Hematopoietic multipotent progenitor cell treated with erythropoietin and hydrocortisone succinate and interleukin-3 and kit ligand, for 6 days (in vitro differentiated cells): Measurements from ENCODE around the gene ZNF552.
"Not testable (repeated sequence)": the region's sequence is repeated elsewhere in the genome, so short reads cannot be mapped to it uniquely, and the experiment has no call there.

ENCODE experiments used
- DNase-seq: peaks from one replicate; pipeline ENCODE4 v3.0.0-alpha.2; 2015

The ZNF552 gene

GRCh38 chr19:57814505-57815246 is at the start of gene ZNF552:
Gene ZNF552, minus strand, starts transcription at chr19:57814913. Its CDS starts 170 bp downstream, at chr19:57814743.
- DNase-seq: peak; percentile 96

DNA sequence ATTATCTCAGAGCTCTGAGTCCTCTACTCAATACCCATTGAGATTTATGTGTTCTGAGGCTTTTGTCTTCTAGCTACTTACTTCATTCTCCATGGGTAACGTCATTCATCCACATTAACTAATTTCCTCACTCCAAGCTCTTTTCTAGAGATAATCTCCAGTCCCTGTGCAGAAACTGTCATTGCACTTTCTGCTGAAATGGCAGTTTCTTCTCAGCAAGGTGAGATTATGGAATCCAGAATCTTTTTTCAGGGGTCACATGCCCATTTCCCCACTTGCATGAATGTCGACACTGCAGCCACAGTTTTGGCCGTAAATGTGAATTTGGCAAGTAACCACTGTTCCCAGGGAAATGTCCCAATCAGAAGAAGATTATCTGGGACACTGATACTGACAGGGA is 47.6 kb upstream of the ZNF552 start:
- DNase-seq: not testable (repeated sequence)

GRCh38 chr19:57854117-57854516 is 39.4 kb upstream of the ZNF552 start:
- not testable (repeated sequence) for DNase-seq

DNA sequence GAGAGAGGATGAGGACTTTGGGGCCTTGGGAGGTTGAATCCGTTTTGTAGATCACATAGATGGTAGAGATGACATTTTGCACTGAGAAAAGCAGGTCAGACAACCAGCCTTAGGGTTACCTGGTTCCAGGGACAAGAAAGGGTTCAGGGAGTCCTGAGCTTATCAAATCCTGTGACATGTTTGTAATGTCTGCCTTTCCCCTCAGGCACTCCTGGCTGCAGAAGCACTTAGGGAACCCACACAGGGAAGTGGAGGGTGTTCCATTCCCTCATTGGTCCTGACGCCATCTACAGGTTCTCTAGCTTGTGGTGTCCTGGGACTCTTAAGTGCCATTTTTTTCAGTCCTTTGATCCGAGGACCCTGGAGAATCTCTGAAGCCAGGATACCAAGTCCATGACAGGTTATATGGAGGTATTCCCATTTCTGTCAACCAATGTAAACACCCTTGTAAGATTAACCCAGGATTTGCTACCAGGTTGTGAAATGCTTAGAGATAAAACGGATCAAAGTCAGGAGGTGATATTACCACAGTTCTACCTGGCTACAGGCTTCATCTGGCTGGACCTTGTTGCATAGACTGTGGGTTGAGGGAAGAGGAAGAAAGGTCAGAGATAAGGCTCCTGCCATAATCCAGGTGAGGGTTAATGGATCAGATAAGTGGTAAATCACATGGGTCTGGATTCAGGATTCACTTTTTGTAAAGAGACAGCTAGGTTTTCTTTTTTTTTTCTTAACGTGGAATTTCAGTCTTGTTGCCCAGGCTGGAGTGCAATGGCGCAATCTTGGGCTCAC is 37.3 kb upstream of the ZNF552 start:
- not testable (repeated sequence) for DNase-seq

- peak; percentile 77 for DNase-seq
Measured at GRCh38 chr19:57850553-57851017, 35.9 kb upstream of the ZNF552 start.

DNA sequence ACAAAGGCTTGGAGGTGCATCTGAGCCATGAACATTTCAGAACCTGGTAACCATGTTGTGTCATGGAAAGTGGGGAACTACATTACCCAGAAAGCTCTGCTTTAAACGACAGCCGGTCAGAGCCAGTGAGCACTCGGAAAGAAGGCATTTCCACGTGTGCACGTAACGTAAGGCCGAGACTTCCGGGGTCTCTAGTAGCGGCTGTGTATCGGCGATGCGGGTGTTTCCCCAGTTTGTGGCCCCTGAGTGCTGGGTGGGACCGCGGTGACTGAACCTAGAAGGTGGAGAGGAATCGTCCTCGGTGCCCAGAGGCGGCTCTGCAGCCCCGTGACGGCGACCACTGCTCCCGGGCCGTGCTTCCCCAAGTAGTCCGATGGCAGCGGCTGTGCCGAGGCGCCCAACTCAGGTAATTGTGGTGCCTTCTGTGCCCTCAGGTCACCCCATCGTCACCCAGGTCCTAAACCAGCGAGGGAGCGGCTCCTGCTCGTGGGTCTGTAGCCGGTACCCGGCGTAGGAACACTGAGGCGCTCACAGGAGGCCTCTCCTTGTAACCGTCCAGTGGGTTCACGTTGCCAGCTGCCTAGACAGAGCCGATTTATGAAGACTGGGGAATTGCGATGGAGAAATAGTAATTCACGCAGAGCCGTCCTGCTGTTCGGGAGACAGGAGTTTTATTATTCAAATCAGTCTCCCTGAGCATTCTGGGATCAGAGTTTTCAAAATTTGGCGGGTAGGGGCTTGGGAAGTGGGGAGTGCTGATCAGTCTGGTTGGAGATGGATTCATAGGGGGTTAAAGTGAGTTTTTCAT is 35.2 kb upstream of the ZNF552 start, which contains the start of gene ZNF587:
Gene ZNF587, plus strand, starts transcription at position 194 of the 808 bp plus-strand sequence. Its CDS starts 180 bp downstream, at position 374.
- peak; percentile 94 for DNase-seq

- DNase-seq: not testable (repeated sequence)
Measured at GRCh38 chr19:57849162-57849665, 34.5 kb upstream of the ZNF552 start.

DNA sequence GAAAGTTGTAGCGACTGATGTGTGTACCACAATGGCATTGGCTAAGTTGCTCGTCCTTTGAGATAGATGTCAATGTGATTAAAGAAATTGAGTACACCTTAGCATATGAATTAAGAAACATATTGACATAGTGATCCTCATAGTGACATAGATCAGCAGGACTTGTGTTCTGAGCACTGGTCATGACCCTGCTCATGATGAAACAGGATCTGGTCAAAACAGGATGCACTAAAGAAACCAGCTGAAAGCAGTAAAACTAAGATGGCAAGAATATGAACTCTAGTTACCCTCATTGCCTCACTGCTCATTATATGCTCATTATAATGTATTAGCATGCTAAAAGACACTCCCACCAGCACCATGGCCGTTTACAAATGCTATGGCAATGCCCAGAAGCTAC is 32.5 kb upstream of the ZNF552 start:
- not testable (repeated sequence) for DNase-seq

DNA sequence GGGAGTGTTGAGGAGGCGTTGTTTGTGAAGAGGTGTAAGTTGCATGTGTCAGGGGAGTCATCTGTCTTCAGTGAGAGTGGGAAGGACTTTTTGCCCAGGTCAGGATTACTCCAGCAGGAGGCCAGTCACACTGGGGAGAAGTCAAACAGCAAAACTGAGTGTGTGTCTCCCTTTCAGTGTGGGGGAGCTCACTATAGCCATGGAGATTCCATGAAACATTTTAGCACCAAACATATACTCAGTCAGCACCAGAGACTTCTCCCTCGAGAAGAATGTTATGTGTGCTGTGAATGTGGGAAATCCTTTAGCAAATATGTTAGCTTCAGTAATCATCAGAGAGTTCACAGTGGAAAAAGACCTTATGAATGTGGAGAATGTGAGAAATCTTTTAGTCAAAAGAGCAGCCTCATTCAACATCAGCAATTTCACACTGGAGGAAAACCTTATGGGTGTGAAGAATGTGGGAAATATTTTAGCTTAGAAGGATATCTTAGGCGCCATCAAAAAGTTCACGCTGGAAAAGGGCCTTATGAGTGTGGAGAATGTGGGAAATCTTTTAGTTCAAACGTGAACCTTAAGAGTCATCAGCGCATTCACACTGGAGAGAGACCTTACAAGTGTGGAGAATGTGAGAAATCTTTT is 26.5 kb upstream of the ZNF552 start:
- no peak for DNase-seq

GRCh38 chr19:57838622-57839191 is 24.0 kb upstream of the ZNF552 start:
- not testable (repeated sequence) for DNase-seq

DNA sequence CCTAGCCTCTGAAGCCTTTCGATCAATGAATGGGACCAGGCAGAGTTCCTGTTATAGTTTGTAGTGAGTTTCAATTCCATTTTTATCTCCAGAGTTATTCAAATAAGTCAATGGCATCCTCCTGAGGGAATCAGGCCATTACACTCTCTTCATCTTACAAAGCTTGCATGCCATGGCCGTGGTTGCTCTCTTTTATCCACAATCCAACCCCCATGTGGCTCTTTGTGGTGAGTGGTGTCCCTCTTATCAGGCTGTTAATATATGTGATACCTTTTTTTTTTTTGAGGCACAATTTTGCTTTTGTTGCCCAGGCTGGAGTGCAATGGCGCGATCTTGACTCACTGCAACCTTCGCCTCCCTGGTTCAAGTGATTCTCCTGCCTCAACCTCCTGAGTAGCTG is 22.3 kb upstream of the ZNF552 start:
- peak; percentile 33 for DNase-seq

- peak; percentile 64 for DNase-seq
Measured at GRCh38 chr19:57830071-57830602, 15.4 kb upstream of the ZNF552 start, which contains the start of gene ZNF587B. Gene ZNF587B, plus strand, starts transcription at chr19:57830299. Its CDS starts 230 bp downstream, at chr19:57830529.

DNA sequence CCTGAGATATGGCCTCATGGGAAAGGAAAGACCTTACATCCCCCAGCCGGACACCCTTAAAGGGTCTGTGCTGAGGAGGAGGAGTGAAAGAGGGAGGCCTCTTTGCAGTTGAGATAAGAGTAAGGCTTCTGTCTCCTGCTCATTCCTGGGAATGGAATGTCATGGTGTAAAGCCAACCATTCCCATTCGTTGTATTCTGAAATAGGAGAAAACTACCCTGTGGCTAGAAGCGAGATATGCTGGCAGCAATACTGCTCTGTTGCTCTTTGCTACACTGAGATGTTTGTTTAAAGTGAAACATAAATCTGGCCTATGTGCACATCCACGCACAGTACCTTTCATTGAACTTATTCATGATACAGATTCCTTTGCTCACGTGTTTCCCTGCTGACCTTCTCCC is 14.6 kb upstream of the ZNF552 start:
- DNase-seq: no peak

DNA sequence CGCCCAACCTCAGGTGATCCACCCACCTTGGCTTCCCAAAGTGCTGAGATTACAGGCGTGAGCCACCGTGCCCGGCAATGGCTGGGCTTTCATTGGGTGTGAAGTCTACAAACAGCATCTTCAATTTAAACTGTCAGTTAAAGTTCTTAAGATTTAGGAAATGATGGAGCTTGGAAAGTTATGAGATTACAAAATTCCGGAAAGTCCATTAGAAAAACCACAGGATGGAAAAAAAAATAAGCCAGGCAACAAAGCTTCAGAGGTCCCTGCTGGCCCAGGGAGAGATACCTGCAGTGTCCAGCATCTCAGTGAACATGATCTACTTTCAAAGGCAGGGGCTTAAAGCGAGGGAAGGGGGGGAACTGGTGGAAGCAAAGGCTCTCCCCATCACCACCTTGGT is 10.8 kb upstream of the ZNF552 start:
- no peak for DNase-seq

DNA sequence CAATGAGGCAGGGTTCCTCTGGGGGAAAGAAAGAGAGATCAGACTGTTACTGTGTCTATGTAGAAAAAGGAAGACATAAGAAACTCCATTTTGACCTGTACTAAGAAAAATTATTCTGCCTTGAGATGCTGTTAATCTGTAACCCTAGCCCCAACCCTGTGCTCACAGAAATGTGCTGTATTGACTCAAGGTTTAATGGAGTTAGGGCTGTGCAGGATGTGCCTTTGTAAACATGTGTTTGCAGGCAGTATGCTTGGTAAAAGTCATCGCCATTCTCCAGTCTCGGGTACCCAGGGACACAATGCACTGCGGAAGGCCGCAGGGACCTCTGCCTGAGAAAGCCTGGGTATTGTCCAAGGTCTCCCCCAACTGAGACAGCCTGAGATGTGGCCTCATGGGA is 8.9 kb upstream of the ZNF552 start:
- DNase-seq: not testable (repeated sequence)

- not testable (repeated sequence) for DNase-seq
Measured at GRCh38 chr19:57823155-57823554, 8.4 kb upstream of the ZNF552 start.

- DNase-seq: not testable (repeated sequence)
Measured at GRCh38 chr19:57821501-57821900, 6.8 kb upstream of the ZNF552 start.

GRCh38 chr19:57821095-57821494 is 6.4 kb upstream of the ZNF552 start:
- DNase-seq: not testable (repeated sequence)

DNA sequence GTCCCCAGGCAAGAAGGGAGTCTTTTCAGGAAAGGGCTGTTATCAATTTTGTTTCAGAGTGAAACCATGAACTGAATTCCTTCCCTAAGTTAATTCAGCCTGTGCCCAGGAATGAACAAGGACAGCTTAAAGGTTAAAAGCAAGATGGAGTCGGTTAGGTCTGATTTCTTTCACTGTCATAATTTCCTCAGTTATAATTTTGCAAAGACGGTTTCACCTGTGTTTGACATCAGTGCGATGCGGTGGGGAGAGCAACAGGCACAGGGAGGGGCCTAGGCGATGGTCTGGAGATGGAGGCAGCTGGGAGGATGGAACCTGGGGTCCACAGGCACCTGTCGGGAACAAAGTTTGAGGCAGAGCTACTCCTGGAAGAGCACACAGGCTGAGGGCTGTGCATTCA is 5.9 kb upstream of the ZNF552 start:
- DNase-seq: no peak

DNA sequence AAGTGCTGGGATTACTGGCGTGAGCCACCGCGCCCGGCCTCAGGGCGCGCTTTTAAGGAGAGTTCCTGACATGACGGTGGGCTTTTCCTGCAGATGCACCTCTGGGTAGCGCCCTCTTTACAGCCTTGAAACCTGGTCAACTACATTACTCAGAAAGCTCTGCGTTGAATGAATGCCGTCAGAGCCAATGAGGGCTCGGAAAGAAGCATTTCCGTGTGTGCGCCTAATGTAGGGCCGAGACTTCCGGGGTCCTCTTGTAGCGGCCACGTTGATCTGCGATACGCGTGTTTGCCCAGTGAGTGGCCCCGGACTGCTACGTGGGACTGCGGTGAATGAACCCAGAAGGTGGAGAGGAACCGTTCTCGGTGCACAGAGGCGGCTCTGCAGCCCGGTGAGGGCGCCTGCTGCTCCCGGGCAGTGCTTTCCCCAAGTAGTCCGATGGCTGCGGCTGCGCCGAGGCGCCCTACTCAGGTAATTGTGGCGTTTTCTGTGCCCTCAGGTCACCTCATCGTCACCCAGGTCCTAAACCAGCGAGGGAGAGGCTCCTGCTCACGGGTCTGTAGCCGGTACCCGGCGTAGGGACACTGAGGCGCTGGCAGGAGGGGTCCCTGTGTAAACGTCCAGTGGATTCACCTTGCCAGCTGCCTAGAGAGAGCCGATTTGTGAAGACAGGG is 4.9 kb upstream of the ZNF552 start:
- DNase-seq: peak; percentile 97

DNA sequence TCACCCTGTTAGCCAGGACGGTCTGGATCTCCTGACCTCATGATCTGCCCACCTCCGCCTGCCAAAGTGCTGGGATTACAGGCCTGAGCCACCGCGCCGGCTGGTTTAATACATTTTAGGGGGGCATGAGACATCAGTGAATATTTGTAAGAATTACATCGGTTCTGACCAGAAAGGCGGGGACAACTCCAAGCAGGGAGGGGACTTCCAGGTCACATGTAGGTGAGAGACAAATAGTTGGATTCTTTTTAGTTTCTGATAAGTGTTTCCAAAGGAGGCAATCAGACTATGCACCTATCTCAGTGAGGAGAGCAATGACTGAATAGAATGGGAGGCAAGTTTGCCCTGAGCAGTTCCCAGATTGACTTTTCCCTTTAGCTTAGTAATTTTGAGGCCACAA is 3.7 kb upstream of the ZNF552 start:
- peak; percentile 30 for DNase-seq
